Activated CD4-positive, alpha-beta T cell treated with anti-CD3 and anti-CD28 coated beads, Interleukin-2, Interleukin-4, amounts not matched to agents 100 ng/mL and 50 ng/mL, durations not matched to agents 16 hours and 8 hours (primary cell): Measurements from ENCODE around the gene AKR1C8.
"Not testable (repeated sequence)": the region's sequence is repeated elsewhere in the genome, so short reads cannot be mapped to it uniquely, and the experiment has no call there.

Source experiments
- DNase-seq: peaks from one replicate; pipeline ENCODE4 v3.0.0-alpha.2; 2020; ENCODE audit warnings: low spot score

The AKR1C8 gene

DNA sequence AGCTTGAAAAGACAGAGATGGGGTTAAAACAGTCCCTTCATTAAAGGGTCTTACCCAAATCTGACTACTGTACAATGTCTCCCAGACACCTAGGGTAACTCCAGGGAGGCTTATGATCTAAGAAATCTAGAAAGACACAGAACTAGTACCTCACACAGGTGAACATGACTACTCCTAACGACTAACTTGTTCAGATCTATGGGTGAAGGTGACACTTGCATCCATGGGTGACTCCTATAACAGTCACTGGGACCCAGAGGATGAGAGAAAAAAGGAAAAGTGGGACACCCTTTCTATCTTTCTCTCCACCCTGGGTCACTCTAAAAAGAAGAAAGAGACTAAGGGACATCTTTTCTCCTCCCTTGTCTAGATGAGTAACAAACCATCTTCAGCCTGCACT lies 19.2 kb downstream of the AKR1C8 start:
- no peak for DNase-seq

DNA sequence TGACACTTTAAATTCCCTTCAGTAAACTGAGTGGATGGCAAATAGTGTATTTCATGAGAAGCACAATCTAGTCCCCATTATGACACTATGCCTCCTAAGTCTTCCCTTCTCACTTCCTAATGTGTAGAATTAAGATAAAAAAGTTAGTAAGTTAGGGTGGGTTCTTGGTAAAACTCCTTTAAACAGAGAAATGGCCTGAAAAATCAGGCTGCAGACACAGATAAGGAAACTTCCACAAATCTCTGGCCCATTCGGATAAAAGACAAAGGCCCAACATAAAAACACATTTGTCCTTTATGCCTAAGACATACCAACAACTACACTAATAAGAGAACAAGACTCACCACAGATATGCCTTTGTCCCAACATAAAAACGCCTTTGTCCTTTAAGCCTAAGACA lies 21.5 kb downstream of the AKR1C8 start:
- DNase-seq, result no peak

DNA sequence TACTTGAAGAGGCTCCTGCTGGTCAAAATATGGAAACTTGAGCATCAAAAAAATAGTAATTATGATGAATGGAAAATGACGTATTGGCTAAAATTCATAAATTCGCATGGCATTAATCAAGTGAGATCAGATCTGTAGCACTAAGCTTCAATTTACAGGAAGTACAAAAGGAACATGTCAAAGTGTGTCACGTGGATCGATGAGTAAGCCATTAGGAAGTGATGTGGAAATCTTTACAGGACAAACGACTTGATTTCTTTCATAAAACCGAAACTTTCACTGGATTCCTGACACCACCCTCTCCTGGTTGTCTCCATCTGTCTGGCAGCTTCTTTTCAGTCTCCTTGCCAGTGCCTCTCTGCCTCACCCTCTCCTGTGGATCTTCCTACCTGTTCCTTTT lies 25.8 kb downstream of the AKR1C8 start:
- no peak for DNase-seq

- no peak for DNase-seq
Measured at GRCh38 chr10:5157501-5157900, 27.4 kb downstream of the AKR1C8 start.

DNA sequence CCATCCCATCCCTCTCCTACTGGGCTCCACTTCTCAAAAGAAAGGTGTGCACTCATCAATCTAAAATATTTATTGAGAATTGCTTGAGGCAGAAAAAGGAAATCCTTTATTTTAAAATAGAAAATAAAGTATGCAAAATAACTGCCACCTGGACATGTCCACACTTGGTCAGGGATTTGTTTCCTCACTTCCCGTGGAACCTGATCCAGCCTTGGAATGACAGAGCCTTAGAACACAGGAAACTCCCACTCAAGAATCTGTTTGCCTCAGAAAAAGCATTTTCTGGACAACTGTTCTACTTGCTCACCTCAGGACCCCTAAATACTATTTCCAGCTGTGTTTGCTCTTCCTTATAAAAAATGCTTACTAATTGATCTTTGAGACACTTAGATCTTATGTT lies 29.0 kb downstream of the AKR1C8 start:
- no peak for DNase-seq

DNA sequence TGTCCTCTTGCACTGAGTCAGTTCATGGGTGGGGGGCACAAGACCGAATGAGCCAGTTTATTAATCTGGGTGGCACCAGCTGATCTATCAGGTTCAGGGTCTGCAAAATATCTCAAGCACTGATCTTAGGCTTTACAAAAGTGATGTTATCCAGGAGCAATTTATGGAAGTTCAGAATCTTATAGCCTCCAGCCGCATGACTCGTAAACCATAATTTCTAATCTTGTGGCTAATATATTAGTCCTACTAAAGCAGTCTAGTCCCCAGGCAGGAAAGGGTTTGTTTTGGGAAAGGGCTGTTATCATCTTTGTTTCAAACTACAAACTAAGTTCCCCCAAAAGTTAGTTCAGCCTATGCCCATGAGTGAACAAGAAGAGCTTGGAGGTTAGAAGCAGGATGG lies 33.9 kb downstream of the AKR1C8 start:
- DNase-seq, result no peak

DNA sequence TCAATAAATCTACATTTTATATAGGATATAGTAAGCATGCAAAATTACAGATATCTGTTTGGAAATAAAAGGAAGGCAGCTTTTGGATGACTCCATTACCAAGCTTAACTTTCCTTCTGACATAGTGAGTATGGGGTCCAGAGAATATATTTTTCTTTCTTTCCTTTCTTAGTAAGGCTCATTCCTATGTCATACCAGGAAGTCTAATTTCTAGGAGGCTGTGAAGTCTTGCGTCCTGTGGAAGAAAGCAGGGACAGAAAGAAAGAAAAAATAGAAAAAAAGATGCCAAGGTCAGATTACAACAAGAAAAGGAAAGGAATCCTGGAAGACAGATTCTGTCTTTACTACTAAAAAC lies 36.3 kb downstream of the AKR1C8 start:
- no peak for DNase-seq

DNA sequence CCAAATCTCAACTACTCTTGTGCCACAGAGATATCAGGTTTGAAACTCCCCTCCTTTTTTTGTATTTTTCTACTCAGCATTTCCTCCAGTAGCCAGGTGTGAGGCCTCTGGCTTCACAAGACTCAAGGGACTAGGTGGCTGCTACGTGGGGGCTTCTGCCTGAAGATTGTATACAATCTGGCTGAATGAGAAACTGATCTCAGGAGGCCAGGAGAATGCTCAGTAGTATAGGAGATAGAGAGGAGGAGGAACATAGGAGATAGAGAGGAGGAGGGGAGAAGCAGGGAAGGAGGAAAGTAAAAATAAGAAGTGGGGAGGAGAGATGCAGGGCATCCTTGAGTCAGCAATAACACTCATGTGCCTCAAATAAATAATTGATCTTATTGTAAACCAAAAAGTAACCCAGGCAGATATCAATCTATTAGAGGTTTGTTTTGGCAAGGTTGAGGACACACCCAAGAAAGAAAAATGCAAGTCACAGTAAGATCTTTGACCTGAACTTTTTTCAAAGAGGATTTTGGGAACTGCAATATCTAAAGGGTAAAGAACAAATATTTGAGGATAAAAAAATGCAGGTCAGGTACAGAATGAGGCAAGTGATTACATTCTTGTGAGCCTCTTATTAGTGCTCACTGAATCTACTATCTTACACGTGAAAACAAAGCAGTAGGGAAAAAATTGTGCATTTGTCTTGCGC lies 36.8 kb downstream of the AKR1C8 start:
- DNase-seq, result no peak

DNA sequence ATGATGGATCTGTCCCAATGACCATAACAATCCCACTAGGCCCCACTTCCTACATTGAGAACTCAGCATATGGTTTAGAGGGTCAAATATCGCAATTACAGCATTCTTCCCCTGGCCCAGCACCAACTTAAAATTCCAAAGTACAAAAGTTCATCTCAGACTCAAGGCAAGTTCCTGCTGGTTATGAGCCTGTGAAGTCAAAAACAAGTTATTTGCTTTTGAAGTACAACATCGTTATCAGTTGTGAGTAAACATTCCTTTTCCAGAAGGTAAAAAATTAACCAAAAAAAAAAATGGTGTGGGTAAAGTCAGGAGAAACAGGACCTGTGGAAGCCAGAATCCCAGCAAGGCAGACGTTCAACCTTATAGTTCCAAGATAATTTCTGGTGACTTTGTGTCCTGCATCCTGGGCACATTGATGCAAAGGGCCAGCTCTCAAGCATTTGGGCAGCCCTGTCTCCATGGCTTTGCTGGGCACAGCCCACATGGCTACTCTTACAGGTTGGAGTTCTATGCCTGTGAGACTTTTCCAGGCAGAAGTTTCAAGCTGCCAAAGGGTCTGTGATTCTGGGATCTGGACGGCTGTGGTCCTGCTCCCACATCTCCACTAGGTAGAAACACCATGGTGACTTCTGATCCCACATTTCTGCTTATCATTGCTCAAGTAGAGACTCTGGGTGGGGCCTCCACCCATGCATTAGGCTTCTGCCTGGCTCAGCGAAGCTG lies 37.5 kb downstream of the AKR1C8 start:
- DNase-seq, result no peak

DNA sequence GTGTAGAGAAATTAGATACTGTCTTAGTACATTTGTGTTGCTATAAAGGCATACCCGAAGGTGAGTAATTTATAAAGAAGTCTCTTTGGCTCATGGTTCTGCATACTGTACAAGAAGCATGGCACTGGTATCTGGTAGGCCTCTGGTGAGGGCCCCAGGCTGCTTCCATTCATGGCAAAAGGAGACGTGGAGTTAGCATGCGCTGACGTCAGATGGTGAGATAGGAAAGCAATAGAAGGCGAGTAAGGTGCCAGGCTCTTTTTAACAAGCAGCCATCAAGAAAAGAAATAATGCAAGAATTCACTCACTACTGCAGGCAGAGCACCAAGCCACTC lies 38.1 kb downstream of the AKR1C8 start:
- no peak for DNase-seq

DNA sequence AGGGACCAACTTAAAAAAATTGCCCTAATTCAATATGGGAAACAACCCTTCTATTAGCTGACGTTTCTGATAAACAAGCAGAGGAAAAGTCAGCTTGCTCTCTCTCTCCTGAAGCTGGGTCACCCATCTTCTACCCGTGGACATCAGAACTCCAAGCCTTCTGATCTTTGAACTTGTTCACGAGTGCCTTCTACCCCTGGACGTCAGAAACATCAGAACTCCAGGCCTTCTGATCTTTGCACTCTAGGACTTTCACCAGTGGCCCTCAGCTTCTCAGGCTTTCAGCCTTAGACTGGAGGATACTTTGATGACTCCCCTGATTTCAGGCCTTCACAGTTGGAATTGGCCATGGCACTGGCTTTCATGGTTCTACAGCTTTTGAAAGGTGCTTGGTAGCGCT lies 41.8 kb downstream of the AKR1C8 start:
- no peak for DNase-seq

DNA sequence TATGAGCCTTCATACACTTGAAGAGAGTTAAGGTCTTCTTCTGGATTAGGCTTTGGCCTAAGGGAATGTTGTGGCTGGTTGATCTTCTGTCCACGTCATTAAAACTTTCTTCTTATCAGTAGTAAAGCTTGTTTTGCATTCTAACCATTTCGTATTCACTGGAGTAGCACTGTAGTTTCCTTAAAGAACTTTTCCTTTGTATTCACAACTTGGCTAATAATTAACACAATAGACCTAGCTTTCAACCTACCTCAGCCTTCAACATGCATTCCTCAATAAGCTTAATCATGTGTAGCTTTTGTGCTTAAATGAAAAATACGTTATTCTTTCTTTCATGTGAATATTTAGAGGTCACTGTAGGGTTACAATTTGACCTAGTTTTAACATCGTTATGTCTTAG lies 42.8 kb downstream of the AKR1C8 start:
- no peak for DNase-seq

DNA sequence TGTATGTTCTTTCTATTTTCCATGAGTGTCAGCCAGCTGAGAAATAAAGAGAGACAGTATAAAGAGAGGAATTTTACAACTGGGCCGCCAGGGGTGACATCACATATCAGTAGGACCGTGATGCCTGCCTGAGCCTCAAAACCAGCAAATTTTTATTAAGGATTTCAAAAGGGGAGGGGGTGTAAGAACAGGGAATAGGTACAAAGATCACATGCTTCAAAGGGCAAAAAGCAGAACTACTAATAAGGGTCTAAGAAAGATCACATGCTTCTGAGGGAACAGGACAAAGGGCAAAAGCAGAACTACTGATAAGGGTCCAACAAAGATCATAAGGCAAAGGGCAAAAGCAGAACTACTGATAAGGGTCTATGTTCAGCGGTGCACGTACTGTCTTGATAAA lies 47.3 kb downstream of the AKR1C8 start:
- not testable (repeated sequence) for DNase-seq

GRCh38 chr10:5136468-5137087 lies 48.4 kb downstream of the AKR1C8 start:
- no peak for DNase-seq

DNA sequence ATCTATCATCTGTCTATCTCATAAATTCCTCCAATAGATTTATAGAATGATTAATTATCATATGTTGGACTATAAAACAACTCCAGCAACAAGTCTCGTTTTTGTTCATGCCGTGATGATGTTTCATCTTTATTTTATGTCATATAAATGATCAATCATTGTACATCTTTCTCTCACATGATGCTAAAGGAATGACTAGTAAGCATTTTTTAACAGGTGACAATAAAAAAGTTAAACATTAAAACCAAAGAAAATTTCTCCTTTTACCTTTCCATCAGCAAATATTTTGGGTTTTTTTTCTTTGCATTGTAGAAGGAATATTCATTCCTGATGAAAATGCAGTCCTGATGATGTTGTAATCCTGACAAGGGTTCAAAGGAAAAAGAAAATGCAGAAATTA lies 49.4 kb downstream of the AKR1C8 start:
- DNase-seq, result no peak

GRCh38 chr10:5125315-5126044 lies 59.5 kb downstream of the AKR1C8 start:
- no peak for DNase-seq

- no peak for DNase-seq
Measured at GRCh38 chr10:5123886-5124285, 61.1 kb downstream of the AKR1C8 start.

GRCh38 chr10:5119997-5120396 lies 65.0 kb downstream of the AKR1C8 start:
- DNase-seq, result not testable (repeated sequence)

DNA sequence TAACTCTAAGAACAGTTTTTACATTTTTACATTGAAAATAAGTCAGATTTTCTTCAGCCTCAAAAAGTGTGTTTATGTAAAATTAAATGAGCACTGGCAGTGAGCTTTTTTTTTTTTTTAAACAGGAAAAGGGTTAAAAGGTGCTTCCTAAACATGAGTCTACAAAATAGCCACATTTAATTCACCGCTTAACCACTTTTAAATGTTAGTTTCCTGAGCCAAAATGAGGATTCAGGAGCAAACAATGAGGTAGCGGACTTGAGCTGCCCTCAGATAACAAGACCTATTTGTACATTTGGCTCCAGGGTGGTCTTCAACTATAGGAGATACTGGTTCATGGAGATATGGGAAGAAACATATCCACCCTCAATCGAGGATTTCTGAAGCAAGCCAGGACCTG lies 67.9 kb downstream of the AKR1C8 start:
- no peak for DNase-seq

GRCh38 chr10:5116621-5117020 lies 68.3 kb downstream of the AKR1C8 start:
- DNase-seq, result no peak

- not testable (repeated sequence) for DNase-seq
Measured at GRCh38 chr10:5109861-5110260, 75.1 kb downstream of the AKR1C8 start.

DNA sequence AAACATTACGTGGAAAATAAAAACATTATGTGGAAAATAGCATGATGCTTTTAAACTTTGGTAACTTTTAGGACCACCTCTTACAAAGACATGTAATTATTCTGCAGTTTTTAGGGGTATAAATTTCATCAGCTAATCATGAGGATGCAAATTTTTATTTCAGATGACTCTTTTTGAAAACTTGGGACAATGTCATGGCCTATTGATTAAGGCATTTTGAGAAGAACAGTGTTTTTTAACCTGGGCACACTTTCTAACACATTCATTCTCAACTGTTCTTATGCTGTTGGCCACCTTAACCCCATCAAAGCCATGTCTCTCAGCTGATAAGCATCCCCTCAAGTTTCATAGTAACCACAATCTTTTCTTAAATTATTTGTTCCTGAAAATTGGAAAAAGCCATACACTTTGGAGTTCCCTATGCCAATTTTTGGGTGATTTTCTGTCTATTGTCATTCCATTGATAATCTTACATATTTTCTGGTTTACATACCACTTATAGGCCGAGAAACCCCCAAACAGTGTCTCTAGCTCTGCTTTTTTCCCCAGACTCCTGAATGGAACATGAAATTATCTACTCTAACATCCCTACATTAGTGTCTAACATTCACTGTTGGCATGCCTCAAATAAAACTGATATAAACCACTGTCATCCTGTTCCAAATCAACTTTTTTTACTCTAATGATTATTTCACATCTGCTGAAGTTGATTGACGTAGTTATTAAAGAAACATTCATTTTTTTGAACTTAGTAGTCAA lies 76.1 kb downstream of the AKR1C8 start:
- no peak for DNase-seq
